Cerebellar nuclear complex (tissue), 1 donor: Measurements from ENCODE around the gene ST6GAL1.
"Not testable (repeated sequence)": the region's sequence is repeated elsewhere in the genome, so short reads cannot be mapped to it uniquely, and the experiment has no call there.

Source experiments
- DNase-seq, 2 experiments: peaks; one replicate each; lab custom pipeline; 2025; lab: John Stamatoyannopoulos, UW

Gene ST6GAL1

GRCh38 chr3:186967686-186968085, 37.4 kb downstream of the ST6GAL1 start:
- DNase-seq = no peak

- no peak for DNase-seq
Measured at GRCh38 chr3:186969607-186970006, 39.3 kb downstream of the ST6GAL1 start.

- DNase-seq = not testable (repeated sequence)
Measured at GRCh38 chr3:186971106-186971505, 40.8 kb downstream of the ST6GAL1 start.

GRCh38 chr3:186971578-186971977, 41.3 kb downstream of the ST6GAL1 start:
- DNase-seq = no peak

- DNase-seq = no peak
Measured at GRCh38 chr3:186973702-186974101, 43.4 kb downstream of the ST6GAL1 start.

GRCh38 chr3:186974824-186975313, 44.5 kb downstream of the ST6GAL1 start:
- DNase-seq = no peak

- DNase-seq = no peak
Measured at GRCh38 chr3:186975726-186976125, 45.4 kb downstream of the ST6GAL1 start.

GRCh38 chr3:186976837-186977750, 46.8 kb downstream of the ST6GAL1 start:
- no peak for DNase-seq

GRCh38 chr3:186978712-186979111, 48.4 kb downstream of the ST6GAL1 start:
- DNase-seq = no peak

GRCh38 chr3:186979852-186980251, 49.5 kb downstream of the ST6GAL1 start:
- DNase-seq = no peak

- no peak for DNase-seq
Measured at GRCh38 chr3:186980989-186981388, 50.7 kb downstream of the ST6GAL1 start.

GRCh38 chr3:186983659-186984058, 53.3 kb downstream of the ST6GAL1 start:
- no peak for DNase-seq

- no peak for DNase-seq
Measured at GRCh38 chr3:186984064-186984463, 53.7 kb downstream of the ST6GAL1 start.

GRCh38 chr3:186985661-186986364, 55.5 kb downstream of the ST6GAL1 start:
- no peak for DNase-seq

- DNase-seq = no peak
Measured at GRCh38 chr3:186986406-186986805, 56.1 kb downstream of the ST6GAL1 start.

GRCh38 chr3:186986816-186987215, 56.5 kb downstream of the ST6GAL1 start:
- no peak for DNase-seq

GRCh38 chr3:186988806-186989205, 58.5 kb downstream of the ST6GAL1 start:
- DNase-seq = no peak

- DNase-seq = no peak
Measured at GRCh38 chr3:186989429-186989828, 59.1 kb downstream of the ST6GAL1 start.

GRCh38 chr3:186990277-186990676, 60.0 kb downstream of the ST6GAL1 start:
- DNase-seq = no peak

GRCh38 chr3:186990878-186991308, 60.6 kb downstream of the ST6GAL1 start:
- no peak for DNase-seq

GRCh38 chr3:186991470-186991869, 61.1 kb downstream of the ST6GAL1 start:
- DNase-seq = no peak

- DNase-seq = not testable (repeated sequence)
Measured at GRCh38 chr3:186992096-186992495, 61.8 kb downstream of the ST6GAL1 start.
